AG04449 (cell line): ENCODE results near the gene DMXL1.

Experiments used
- CTCF ChIA-PET: fragments of 350-600 bp; formaldehyde crosslinking; extraction: SDS; loops from one replicate; lab custom pipeline; 2021; ENCODE audit warnings: antibody characterized with exemption; lab: Yijun Ruan, JAX
- POLR2A ChIA-PET: fragments of 400-600, 350-600 bp; formaldehyde crosslinking; extraction: SDS; loops from one replicate; lab custom pipeline; 2020; ENCODE audit warnings: antibody characterized with exemption, inconsistent platforms; lab: Yijun Ruan, JAX
- DNase-seq: peaks from one replicate; pipeline ENCODE4 v3.0.0-alpha.2; 2010; ENCODE audit warnings: low read depth, low spot score
- H3K4me3 ChIP-seq: 2 replicates; pipeline ENCODE4 v1.5.1; 2011; ENCODE audit warnings: low read depth, mild to moderate bottlenecking, control low read depth, low read length
- CTCF ChIP-seq: IDR thresholded peaks from one replicate; pipeline ENCODE4 v1.5.1; 2011; ENCODE audit warnings: mild to moderate bottlenecking, moderate library complexity, low read length, control low read depth, inconsistent platforms; ENCODE audit not compliant: insufficient read depth; ENCODE audit errors: missing control alignments

DMXL1 gene

GRCh38 chr5:119037496-119038215, 33.2 kb upstream of the DMXL1 start:
- no peak overlapping the region for H3K4me3 ChIP-seq
- no peak for TF ChIP-seq CTCF
- CTCF ChIA-PET, result no interaction called here
- no peak for DNase-seq
- POLR2A ChIA-PET, result no interaction called here

- POLR2A ChIA-PET, result no interaction called here
- no peak for TF ChIP-seq CTCF
- DNase-seq, result no peak
- no peak overlapping the region for H3K4me3 ChIP-seq
- CTCF ChIA-PET, result interaction anchor here (0.8 to 1.2 kb wide), 3 partner anchors 27 to 363 kb away, joined by 3 to 5 read pairs (median 4); partner anchors contain the start of gene DTWD2
Observed at GRCh38 chr5:119048246-119048645, 22.6 kb upstream of the DMXL1 start.

DNA sequence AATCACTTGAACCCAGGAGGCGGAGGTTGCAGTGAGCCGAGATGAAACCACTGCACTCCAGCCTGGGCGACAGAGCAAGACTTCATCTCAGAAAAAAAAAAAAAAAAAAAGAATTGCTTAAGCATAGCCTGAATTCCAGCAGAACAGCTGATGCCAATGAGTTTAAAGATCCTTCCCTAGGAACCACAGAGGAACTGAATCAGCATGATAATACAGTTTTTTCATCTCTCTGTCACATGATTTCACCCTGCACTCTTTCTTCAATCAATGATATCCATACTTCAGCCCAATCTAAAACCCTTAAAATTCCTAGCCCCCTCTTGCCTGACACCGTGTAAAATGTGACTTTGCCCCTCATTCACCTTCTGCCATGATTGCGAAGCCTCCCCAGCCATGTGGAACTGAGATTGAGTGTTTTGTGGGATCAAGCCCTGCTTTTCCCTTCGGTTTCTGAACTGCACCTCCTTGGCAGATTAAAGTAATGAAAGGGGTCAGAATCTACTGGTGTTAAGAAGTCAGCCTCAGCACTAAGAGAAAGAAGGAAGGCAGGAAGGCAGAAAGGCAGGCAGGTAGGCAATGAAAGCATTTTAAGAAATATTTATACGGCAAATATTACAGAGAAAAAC, 20.9 kb upstream of the DMXL1 start:
- CTCF ChIA-PET, result no interaction called here
- POLR2A ChIA-PET, result interaction anchor here (1.2 kb wide), 1 partner anchor 21 kb away, joined by 3 read pairs; the partner anchor contains the start of gene DMXL1
- DNase-seq, result no peak
- H3K4me3 ChIP-seq, result no peak overlapping the region
- TF ChIP-seq CTCF, result no peak

DNA sequence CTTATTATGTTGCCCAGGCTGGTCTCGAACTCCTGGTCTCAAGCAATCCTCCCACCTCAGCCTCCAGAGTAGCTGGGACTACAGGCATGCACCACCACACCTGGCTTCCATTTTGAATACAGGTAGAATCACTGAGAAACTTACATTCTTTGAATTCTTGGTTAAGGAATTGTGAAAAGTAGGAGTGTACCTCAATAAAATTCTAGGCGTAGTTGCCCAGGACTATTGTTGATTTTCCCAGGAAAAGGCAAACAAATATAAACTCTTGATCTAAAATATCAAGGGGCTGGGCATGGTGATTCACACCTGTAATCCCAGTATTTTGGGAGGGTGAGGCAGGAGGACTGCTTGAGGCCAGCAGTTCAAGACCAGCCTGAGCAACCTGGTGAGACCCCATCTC, 16.8 kb upstream of the DMXL1 start:
- DNase-seq, result no peak
- CTCF ChIA-PET, result no interaction called here
- POLR2A ChIA-PET, result no interaction called here
- no peak overlapping the region for H3K4me3 ChIP-seq
- TF ChIP-seq CTCF, result no peak

DNA sequence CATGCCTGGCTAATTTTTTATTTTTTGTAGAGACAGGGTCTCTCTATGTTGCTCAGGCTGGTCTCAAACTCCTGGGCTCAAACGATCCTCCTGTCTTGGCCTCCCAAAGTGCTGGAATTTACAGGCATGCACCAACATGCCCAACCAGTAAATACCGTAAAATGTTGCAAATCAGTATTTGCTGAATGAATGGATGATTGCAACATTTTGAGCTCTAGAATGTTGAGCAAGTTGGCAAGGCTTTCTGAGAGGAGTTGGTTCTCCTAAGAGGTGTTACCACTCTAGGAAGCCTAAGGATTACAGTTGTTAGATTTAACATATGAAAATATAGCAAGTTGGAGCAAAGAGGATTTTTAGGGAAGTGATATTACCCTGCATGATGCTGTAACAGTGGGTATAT, 15.6 kb upstream of the DMXL1 start:
- ChIA-PET POLR2A (no interaction called here), CTCF (no interaction called here)
- no peak for DNase-seq

More for the DNA sequence above, 15.6 kb upstream of the DMXL1 start:
- no peak for TF ChIP-seq CTCF
- H3K4me3 ChIP-seq, result no peak overlapping the region
